GM12875 (cell line): ENCODE results near the gene ELAVL3.
A peak's percentile ranks its signal among the peaks of the same experiment; 100 is the strongest.
"Not testable (repeated sequence)": the region's sequence is repeated elsewhere in the genome, so short reads cannot be mapped to it uniquely, and the experiment has no call there.

Experiments
- H3K4me3 ChIP-seq: one replicate; pipeline ENCODE4 v1.5.1; 2011; ENCODE audit warnings: low read depth, low read length, control low read depth
- CTCF ChIP-seq: IDR thresholded peaks from 2 replicates; pipeline ENCODE4 v1.5.1; 2011; ENCODE audit warnings: low read depth, mild to moderate bottlenecking, control low read depth, inconsistent platforms, low read length, moderate library complexity, borderline replicate concordance; ENCODE audit not compliant: insufficient read depth

ELAVL3 gene

GRCh38 chr19:11465600-11465999, 15.2 kb downstream of the ELAVL3 start:
- no peak overlapping the region for H3K4me3 ChIP-seq
- TF ChIP-seq CTCF = no peak

GRCh38 chr19:11464333-11465265, 16.2 kb downstream of the ELAVL3 start:
- H3K4me3 ChIP-seq = no peak overlapping the region
- no peak for TF ChIP-seq CTCF

GRCh38 chr19:11463391-11463790, 17.5 kb downstream of the ELAVL3 start:
- H3K4me3 ChIP-seq = no peak overlapping the region
- no peak for TF ChIP-seq CTCF

- no peak overlapping the region for H3K4me3 ChIP-seq
- no peak for TF ChIP-seq CTCF
Observed at GRCh38 chr19:11461453-11461852, 19.4 kb downstream of the ELAVL3 start.

GRCh38 chr19:11460207-11460606, 20.6 kb downstream of the ELAVL3 start:
- no peak overlapping the region for H3K4me3 ChIP-seq
- TF ChIP-seq CTCF = peak; percentile 46; the same call in 1 of the 2 replicates

- not testable (repeated sequence) for H3K4me3 ChIP-seq
Observed at GRCh38 chr19:11458912-11459311, 21.9 kb downstream of the ELAVL3 start.

GRCh38 chr19:11458236-11458900, 22.5 kb downstream of the ELAVL3 start:
- TF ChIP-seq CTCF = no peak
- no peak overlapping the region for H3K4me3 ChIP-seq
